Measurements from ENCODE around the gene PLCB3. TPM values are rescaled to one million over a fixed set of nuclear protein-coding genes. Genes with fewer than 3 reads are reported as not detected.

The PLCB3 gene
- total and polyA plus RNA-seq, 2 of the 13 experiments (the other 11 are each of a cell fraction or from before 2014, with no cell fraction given): 7.5 to 13.8 TPM

- in situ Hi-C loops (cut with HindIII; ENCODE audit: extremely low pct_ligation_motif_present, low pct_unique_long_range_greater_than_20kb) (loop anchor here (5.0 kb wide), 1 partner anchor 58 kb away; the partner anchor contains the start of gene CATSPERZ), intact Hi-C loops (cut with micrococcal nuclease; ENCODE audit: unreplicated experiment) (loop anchor here (5.0 kb wide), 1 partner anchor 57 kb away; the partner anchor contains the start of gene STIP1)
- FAIRE-seq (no peak), ATAC-seq (no peak), DNase-seq (ENCODE audit: low spot score) (no peak)
- Histone ChIP-seq H3K27ac (ENCODE audit: extremely low read length, insufficient read depth, low read length) (no peak overlapping the region), H3K4me1 (ENCODE audit: insufficient read depth, low read length) (peaks cover 56% of the 10 kb centered on the region), H3K4me3 (replicated peaks in 1 of 3; ENCODE audit: insufficient read depth in 1 of 3, low read depth in 2 of 3, low read length in 3 of 3) (no peak overlapping the region), H3K36me3 (replicated peaks in 1 of 2; ENCODE audit: control insufficient read depth in 1 of 2, insufficient read depth in 2 of 2, low read length in 2 of 2) (peaks cover 0 to 11% of the 10 kb centered on the region in 2 experiments; a peak in 2 of 5 replicates), H3K79me2 (ENCODE audit: insufficient read depth, low read length) (peaks cover 26% of the 10 kb centered on the region), H3K27me3 (ENCODE audit: control insufficient read depth in 1 of 2, insufficient read depth in 2 of 2, low read length in 2 of 2) (no peaks in the 10 kb centered on the region; a peak in 1 of 5 replicates), H3K9ac (ENCODE audit: insufficient read depth, low read depth, low read length) (no peak overlapping the region), H3K9me3 (ENCODE audit: low read length) (no peaks in the 10 kb centered on the region), H2AFZ (ENCODE audit: low read length) (no peak overlapping the region), H3K4me2 (ENCODE audit: low read depth, low read length) (no peak overlapping the region), H4K20me1 (ENCODE audit: insufficient read depth, low read length) (no peaks in the 10 kb centered on the region)
- 73% methylated on average over 5 of the region's 5 CpGs for WGBS (ENCODE audit: low lambda C conversion rate)
- ChIA-PET POLR2A (interaction anchor here (1.2 to 8.3 kb wide), 4 partner anchors 17 to 66 kb away, joined by 3 to 113 read pairs (median 11); partner anchors contain the start of genes NUDT22 and TRPT1), CTCF (ENCODE audit: low intra/inter-chr PET ratio, low total read pairs) (no interaction called here)
- no peak for TF ChIP-seq CCAR2 (optimal IDR thresholded peaks at IDR 0.05; ENCODE audit: low read depth, low read length)
- no peak for TF ChIP-seq ZBTB37 (CRISPR knock-in tag; IDR thresholded peaks at IDR 0.05)
- TF ChIP-seq FOXO4 (CRISPR knock-in tag; conservative IDR thresholded peaks at IDR 0.05): no peak
- no peak for TF ChIP-seq PREB (CRISPR knock-in tag; IDR thresholded peaks at IDR 0.05)
- no peak for TF ChIP-seq ZNF598 (CRISPR knock-in tag; IDR thresholded peaks at IDR 0.05; ENCODE audit: borderline replicate concordance)
- TF ChIP-seq ZNF572 (CRISPR knock-in tag; IDR thresholded peaks at IDR 0.05): no peak
- 0 out of 2 replicates have a peak, but pooled peaks have one; percentile 15 for TF ChIP-seq SSRP1 (CRISPR knock-in tag; IDR thresholded peaks at IDR 0.05)
- TF ChIP-seq MXD3 (CRISPR knock-in tag; IDR thresholded peaks at IDR 0.05): no peak
- 0 out of 2 replicates have a peak, but pooled peaks have one; percentile 29 for TF ChIP-seq ZNF75D (CRISPR knock-in tag; IDR thresholded peaks at IDR 0.05; ENCODE audit: borderline replicate concordance)
- TF ChIP-seq ZFP1 (CRISPR knock-in tag; IDR thresholded peaks at IDR 0.05): no peak
- no peak for TF ChIP-seq GLI4 (CRISPR knock-in tag; IDR thresholded peaks at IDR 0.05; ENCODE audit: borderline replicate concordance)
- BruUV-seq (replicated peaks): TSS peak; percentile 27
These were observed 7.2 kb upstream of the PLCB3 start for GRCh38 chr11:64244107-64244506.
